Transverse colon (tissue), 4 donors: ENCODE results near the gene AZU1. TPM values are rescaled to one million over a fixed set of nuclear protein-coding genes. Genes with fewer than 3 reads are reported as not detected.
A peak's percentile ranks its signal among the peaks of the same experiment; 100 is the strongest.

Source experiments
- DNase-seq: peaks from one replicate; pipeline ENCODE4 v3.0.0-alpha.2; 2019
- H3K27ac ChIP-seq, 4 donors: fragments of 200-600 bp; sonication (generic); 2 replicates each; pipeline ENCODE4 v1.5.1; 2016 to 2018; ENCODE audit warnings: inconsistent platforms in 4 of 4
- H3K27me3 ChIP-seq: fragments of 200-600 bp; sonication (generic); 2 replicates; pipeline ENCODE4 v1.5.1; 2017; ENCODE audit warnings: inconsistent platforms
- H3K36me3 ChIP-seq, 4 donors: fragments of 200-600 bp; sonication (generic); 2 replicates each; pipeline ENCODE4 v1.5.1; 2017 to 2019; ENCODE audit warnings: inconsistent platforms in 4 of 4
- H3K4me1 ChIP-seq, 4 donors: fragments of 200-600 bp; sonication (generic); 2 replicates each; pipeline ENCODE4 v1.5.1; 2017 to 2020; ENCODE audit warnings: inconsistent platforms in 4 of 4
- H3K4me3 ChIP-seq, 4 donors: fragments of 200-600 bp; sonication (generic); 1 replicate in 1 of 4; 2 replicates in 3 of 4; pipeline versions ENCODE4 v1.5.1 to v1.6.1; 2017 to 2019; ENCODE audit warnings: inconsistent platforms in 4 of 4
- H3K9me3 ChIP-seq, 2 donors: fragments of 200-600 bp; sonication (generic); 2 replicates each; pipeline ENCODE4 v1.5.1; 2017 to 2019; ENCODE audit warnings: inconsistent platforms in 2 of 2
- CTCF ChIP-seq, 5 experiments: fragments of 200-600 bp in 3 of 5; fragments of 450-650 bp in 2 of 5; sonication (generic) in 3 of 5; IDR thresholded peaks; 1 replicate in 2 of 5; 2 replicates in 3 of 5; pipeline ENCODE4 v1.5.1; 2016 to 2017; ENCODE audit warnings: antibody characterized with exemption in 5 of 5, inconsistent platforms in 3 of 5, mild to moderate bottlenecking in 2 of 5, moderate library complexity in 1 of 5
- EP300 ChIP-seq: sonication (generic); formaldehyde crosslinking; IDR thresholded peaks from one replicate; pipeline ENCODE4 v1.6.1; 2017; ENCODE audit warnings: antibody characterized with exemption, low read depth
- POLR2A ChIP-seq: fragments of 450-650 bp; IDR thresholded peaks from one replicate; pipeline ENCODE4 v1.6.1; 2016; ENCODE audit warnings: antibody characterized with exemption, mild to moderate bottlenecking, moderate library complexity
- POLR2AphosphoS5 ChIP-seq, 3 donors: sonication (generic); formaldehyde crosslinking; IDR thresholded peaks; one replicate each; pipeline ENCODE4 v1.6.1; 2016; ENCODE audit warnings: antibody characterized with exemption in 3 of 3
- WGBS, 2 donors: methylation state at CpG; one replicate each; pipeline ENCODE4 v1.1.5; 2018; ENCODE audit warnings: low coverage in 1 of 2; 5-methylcytosine and 5-hydroxymethylcytosine counted together
- in situ Hi-C, 4 donors: fragments of 200-750 bp; cut with MboI; loops; one replicate each; pipeline versions ENCODE4 v1.15.0 to v1.15.1; 2017; ENCODE audit warnings: low sequenced_read_pairs in 3 of 4, low pct_ligation_motif_present in 1 of 4, low pct_unique_long_range_greater_than_20kb in 1 of 4
- intact Hi-C: fragments of 100-400 bp; cut with DNase I; formaldehyde crosslinking; loops from one replicate; pipeline ENCODE4 v1.15.1; 2023; ENCODE audit warnings: low total_unique reads
- total RNA-seq, 4 donors: library from RNA; depleted of rRNA; stranded (reverse); fragments of >200 nt; gene quantifications; one replicate each; pipeline ENCODE4 v1.1.0, GENCODE V29; 2016

AZU1 gene
- total RNA-seq, 4 donors from 2014 or later = not detected

GRCh38 chr19:782185-782877 lies 45.3 kb upstream of the AZU1 start:
- Histone ChIP-seq H3K4me1 (peaks cover 0 to 14% (median 6%) of the 10 kb centered on the region in 4 donors), H3K27me3 (peaks cover 46% of the 10 kb centered on the region), H3K27ac (peak overlapping the region in 3 of 4 donors; percentile 8 to 23 (median 11)), H3K36me3 (no peaks in the 10 kb centered on the region), H3K9me3 (no peaks in the 10 kb centered on the region), H3K4me3 (peak overlapping the region in 1 of 4 donors; percentile 4)
- intact Hi-C loops (no loop called here), in situ Hi-C loops (no loop called here)
- WGBS, 2 donors = 7 to 29% methylated on average over 6 to 29 of the region's 29 CpGs
- no peak for DNase-seq
- TF ChIP-seq POLR2A (no peak), CTCF (IDR thresholded peaks at IDR 0.05) (no peak), EP300 (no peak), POLR2AphosphoS5 (IDR thresholded peaks at IDR 0.05) (no peak)

- H3K9me3 ChIP-seq = no peaks in the 10 kb centered on the region
- H3K27me3 ChIP-seq = peaks cover 46% of the 10 kb centered on the region
- in situ Hi-C loops = no loop called here
- H3K27ac ChIP-seq = peak overlapping the region in 3 of 4 donors; percentile 8 to 23 (median 11)
- H3K4me3 ChIP-seq = peak overlapping the region in 1 of 4 donors; percentile 4
- no peak for TF ChIP-seq POLR2AphosphoS5 (IDR thresholded peaks at IDR 0.05)
- intact Hi-C loops = no loop called here
- 53 to 54% methylated on average over 8 to 30 of the region's 30 CpGs for WGBS, 2 donors
- H3K36me3 ChIP-seq = no peaks in the 10 kb centered on the region
- no peak for DNase-seq
- peaks cover 0 to 14% (median 6%) of the 10 kb centered on the region in 4 donors for H3K4me1 ChIP-seq
Measured at GRCh38 chr19:782878-783668, 44.6 kb upstream of the AZU1 start.

GRCh38 chr19:784541-784940 lies 43.1 kb upstream of the AZU1 start:
- Histone ChIP-seq H3K27me3 (peaks cover 35% of the 10 kb centered on the region), H3K9me3 (no peaks in the 10 kb centered on the region), H3K27ac (no peak overlapping the region), H3K36me3 (no peaks in the 10 kb centered on the region), H3K4me3 (no peak overlapping the region), H3K4me1 (peaks cover 0 to 21% (median 9%) of the 10 kb centered on the region in 4 donors)
- no peak for TF ChIP-seq POLR2A
- TF ChIP-seq CTCF (IDR thresholded peaks at IDR 0.05) = no peak
- no peak for TF ChIP-seq EP300
- DNase-seq = no peak
- in situ Hi-C loops (no loop called here), intact Hi-C loops (no loop called here)
- 50 to 71% methylated on average over 2 to 13 of the region's 13 CpGs for WGBS, 2 donors

- H3K27me3 ChIP-seq = peaks cover 9% of the 10 kb centered on the region
- no peak overlapping the region for H3K27ac ChIP-seq
- DNase-seq = no peak
- H3K4me1 ChIP-seq = peaks cover 0 to 15% (median 6%) of the 10 kb centered on the region in 4 donors
- TF ChIP-seq POLR2AphosphoS5 (IDR thresholded peaks at IDR 0.05) (no peak), EP300 (no peak), POLR2A (no peak), CTCF (IDR thresholded peaks at IDR 0.05) (no peak)
- 86% methylated on average over 16 of the region's 16 CpGs; no CpG with 5 or more reads in 1 of the 2 donors for WGBS, 2 donors
- intact Hi-C loops = no loop called here
- H3K4me3 ChIP-seq = no peak overlapping the region
- H3K9me3 ChIP-seq = no peaks in the 10 kb centered on the region
- in situ Hi-C loops = no loop called here
- no peaks in the 10 kb centered on the region for H3K36me3 ChIP-seq
Measured at GRCh38 chr19:787536-787935, 40.1 kb upstream of the AZU1 start.
